ENCODE results near the gene MICU1.

MICU1 gene

DNA sequence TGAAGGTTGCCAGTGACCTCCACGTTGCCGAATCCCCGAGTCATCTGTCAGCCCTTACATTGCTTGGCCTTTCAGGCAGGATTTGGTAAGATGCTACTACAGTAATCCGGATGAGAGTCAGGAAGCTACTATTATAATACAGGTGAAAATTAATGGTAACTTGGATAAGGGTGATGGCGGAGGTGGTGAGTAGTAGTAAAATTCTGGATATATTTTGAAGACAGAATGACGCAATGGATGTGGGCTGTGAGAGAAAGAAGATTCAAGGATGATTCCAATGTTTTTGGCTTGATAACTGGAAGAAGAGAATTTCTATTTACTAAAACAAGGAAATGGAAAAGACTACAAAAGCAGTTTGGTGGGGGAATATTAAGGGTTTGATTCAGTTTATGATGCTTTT, 269.8 kb downstream of the MICU1 start:
- no peak for DNase-seq
- Mint-ChIP-seq H3K9me3 (peaks cover 6% of the 10 kb centered on the region), H3K4me1 (peaks cover 34% of the 10 kb centered on the region), H3K4me3 (no peak overlapping the region), H3K27ac (no peak overlapping the region), H3K36me3 (ENCODE audit: low read depth) (peaks cover 17% of the 10 kb centered on the region), H3K27me3 (ENCODE audit: low read depth, poor library complexity) (peaks cover 12% of the 10 kb centered on the region)
- TF ChIP-seq, protein P1, sequence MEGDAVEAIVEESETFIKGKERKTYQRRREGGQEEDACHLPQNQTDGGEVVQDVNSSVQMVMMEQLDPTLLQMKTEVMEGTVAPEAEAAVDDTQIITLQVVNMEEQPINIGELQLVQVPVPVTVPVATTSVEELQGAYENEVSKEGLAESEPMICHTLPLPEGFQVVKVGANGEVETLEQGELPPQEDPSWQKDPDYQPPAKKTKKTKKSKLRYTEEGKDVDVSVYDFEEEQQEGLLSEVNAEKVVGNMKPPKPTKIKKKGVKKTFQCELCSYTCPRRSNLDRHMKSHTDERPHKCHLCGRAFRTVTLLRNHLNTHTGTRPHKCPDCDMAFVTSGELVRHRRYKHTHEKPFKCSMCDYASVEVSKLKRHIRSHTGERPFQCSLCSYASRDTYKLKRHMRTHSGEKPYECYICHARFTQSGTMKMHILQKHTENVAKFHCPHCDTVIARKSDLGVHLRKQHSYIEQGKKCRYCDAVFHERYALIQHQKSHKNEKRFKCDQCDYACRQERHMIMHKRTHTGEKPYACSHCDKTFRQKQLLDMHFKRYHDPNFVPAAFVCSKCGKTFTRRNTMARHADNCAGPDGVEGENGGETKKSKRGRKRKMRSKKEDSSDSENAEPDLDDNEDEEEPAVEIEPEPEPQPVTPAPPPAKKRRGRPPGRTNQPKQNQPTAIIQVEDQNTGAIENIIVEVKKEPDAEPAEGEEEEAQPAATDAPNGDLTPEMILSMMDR (IDR thresholded peaks at IDR 0.05) = no peak

DNA sequence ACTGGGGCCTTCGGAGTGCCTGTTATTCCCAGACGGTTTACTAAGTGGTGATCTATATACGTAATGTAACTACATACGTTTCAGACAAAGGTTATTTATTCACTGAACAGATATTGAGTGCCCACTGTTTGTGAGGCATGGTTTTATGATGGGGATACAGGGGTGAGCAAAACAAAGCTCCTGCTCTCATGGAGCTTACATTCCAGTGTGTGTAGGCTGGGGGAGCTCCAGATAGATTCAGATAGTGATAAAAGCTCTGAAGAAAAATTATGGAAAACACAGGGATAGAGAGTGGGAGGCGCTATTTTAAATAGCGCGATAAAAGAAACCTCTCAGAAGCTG, 270.7 kb downstream of the MICU1 start:
- no peak for DNase-seq
- peaks cover 22% of the 10 kb centered on the region for H3K36me3 Mint-ChIP-seq (ENCODE audit: low read depth)
- peak overlapping the region; percentile 99 for H3K4me3 Mint-ChIP-seq
- H3K27ac Mint-ChIP-seq = peak overlapping the region; percentile 80
- peaks cover 6% of the 10 kb centered on the region for H3K9me3 Mint-ChIP-seq
- H3K27me3 Mint-ChIP-seq (ENCODE audit: low read depth, poor library complexity) = peaks cover 12% of the 10 kb centered on the region
- TF ChIP-seq, protein P1 (IDR thresholded peaks at IDR 0.05) = no peak
- peaks cover 34% of the 10 kb centered on the region for H3K4me1 Mint-ChIP-seq

DNA sequence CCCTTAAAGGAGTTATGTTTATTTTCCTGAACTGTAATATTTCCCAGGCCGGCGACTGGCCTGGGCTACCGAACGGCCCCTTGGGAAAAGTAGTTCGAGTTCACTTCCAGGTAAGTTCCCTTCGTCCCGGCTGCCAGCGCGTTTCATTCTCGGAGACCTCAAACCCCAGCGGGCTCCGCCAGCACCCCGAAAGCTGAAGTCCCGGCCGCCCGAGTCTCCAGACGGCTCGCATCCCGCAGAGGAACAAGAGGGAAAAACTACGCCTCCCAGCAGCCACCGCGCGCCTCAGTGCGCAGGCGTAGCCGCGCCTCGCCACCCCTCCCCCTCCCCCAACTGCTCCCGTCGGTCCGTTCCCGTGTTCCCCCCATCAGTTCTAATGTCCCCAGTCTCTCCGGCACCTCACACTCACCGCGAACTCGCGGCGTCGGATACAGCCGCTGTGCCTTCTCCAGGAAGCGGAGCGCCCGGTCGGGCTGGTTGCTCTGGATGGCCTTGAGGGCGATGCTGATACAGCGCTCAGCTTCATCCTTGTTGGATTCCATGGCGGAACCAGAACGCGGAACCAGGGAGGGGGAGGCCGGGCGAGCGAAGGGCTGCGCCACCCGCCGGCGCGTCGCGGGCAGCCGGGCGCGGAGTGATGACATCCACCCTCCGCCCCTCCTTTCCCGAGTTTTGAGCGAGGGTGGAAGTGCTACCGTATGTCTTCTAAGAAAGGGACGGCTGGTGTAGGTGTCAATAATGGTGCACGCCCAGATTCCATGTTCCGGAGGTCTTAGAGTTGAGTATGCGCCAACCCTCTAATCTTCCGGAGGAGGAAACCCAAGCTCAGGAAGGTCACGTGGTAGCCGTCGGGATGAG, 271.3 kb downstream of the MICU1 start, which contains the start of gene DNAJB12:
Gene DNAJB12 (minus strand): TSS at position 564 of the 858 bp plus-strand sequence. CDS start 22 bp downstream, at position 542.
- Mint-ChIP-seq H3K27ac (peak within 1 kb of the TSS; percentile 100), H3K36me3 (ENCODE audit: low read depth) (peaks cover 25% of the 10 kb centered on the region), H3K27me3 (ENCODE audit: low read depth, poor library complexity) (peaks cover 8% of the 10 kb centered on the region), H3K9me3 (peaks cover 6% of the 10 kb centered on the region), H3K4me3 (peak within 1 kb of the TSS; percentile 99), H3K4me1 (peaks cover 34% of the 10 kb centered on the region)
- TF ChIP-seq, protein P1 (IDR thresholded peaks at IDR 0.05) = no peak
- DNase-seq = peak; percentile 87

DNA sequence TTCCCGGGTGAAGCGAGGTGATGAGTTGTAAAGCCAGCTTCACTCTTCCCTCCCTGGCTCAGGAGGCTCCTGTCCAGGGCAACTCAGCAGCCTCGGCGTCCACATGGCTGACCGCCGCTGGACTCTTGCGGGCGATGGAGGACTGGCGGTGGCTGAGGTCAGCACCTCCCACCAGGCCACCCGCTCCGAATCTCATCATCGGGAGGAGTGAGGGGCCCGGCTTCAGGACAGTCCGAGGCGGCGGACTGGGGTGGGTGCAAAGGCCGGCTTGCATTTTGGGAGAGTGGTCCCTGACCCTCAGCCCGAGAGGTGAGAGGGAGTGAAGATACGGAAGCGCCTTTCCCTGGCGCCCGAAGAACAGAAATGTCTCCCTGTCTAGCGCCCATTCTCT, 271.9 kb downstream of the MICU1 start:
- peak; percentile 47 for DNase-seq
- Mint-ChIP-seq H3K4me1 (peaks cover 34% of the 10 kb centered on the region), H3K27me3 (ENCODE audit: low read depth, poor library complexity) (peaks cover 8% of the 10 kb centered on the region), H3K27ac (peak overlapping the region; percentile 100), H3K9me3 (peaks cover 6% of the 10 kb centered on the region), H3K36me3 (ENCODE audit: low read depth) (peaks cover 26% of the 10 kb centered on the region), H3K4me3 (peak overlapping the region; percentile 99)
- TF ChIP-seq, protein P1 (IDR thresholded peaks at IDR 0.05) = no peak

DNA sequence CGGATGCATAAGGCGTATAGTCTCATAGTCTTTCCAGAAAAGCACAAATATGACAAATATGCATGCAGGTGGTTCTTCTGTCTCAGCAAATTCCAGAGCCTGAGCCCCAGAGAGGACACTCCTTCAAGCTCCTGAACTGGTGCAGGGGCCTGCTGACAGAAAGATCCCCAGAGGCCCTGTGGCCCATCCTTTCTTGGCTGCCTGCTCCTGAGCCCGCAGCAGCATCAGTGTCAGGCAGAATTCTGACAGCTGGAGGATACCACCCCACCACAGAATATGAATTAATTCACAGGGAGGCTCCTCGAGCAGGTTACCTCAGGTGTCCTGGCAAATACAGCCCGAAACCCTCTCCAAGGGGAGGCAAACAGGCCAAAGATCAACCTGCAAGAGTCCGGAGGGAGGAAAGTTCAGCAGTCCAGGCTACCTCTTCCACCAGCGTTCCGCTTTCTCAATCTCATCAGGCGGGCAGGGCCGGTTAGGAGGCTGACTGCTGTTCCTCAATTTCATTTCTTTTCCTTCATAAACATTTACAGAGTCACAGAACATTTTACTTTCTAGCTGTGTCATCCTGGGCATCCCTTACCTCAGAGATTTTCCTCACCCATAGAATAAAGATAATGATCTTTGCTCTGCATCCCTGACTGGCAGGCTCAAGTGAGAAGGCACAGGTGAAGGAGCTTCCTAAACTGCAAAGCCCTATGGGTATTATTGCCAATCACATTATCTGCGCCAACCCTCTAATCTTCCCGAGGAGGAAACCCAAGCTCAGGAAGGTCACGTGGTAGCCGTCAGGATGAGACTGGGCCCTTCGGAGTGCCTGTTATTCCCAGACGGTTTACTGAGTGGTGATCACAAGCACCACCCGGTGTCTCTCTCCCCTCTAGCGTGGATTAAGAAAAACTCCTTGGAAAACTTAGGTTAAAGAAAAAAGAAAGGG, 272.6 kb downstream of the MICU1 start:
- TF ChIP-seq, protein P1 (IDR thresholded peaks at IDR 0.05) = no peak
- Mint-ChIP-seq H3K4me3 (peak overlapping the region; percentile 99), H3K36me3 (ENCODE audit: low read depth) (peaks cover 26% of the 10 kb centered on the region), H3K27me3 (ENCODE audit: low read depth, poor library complexity) (peaks cover 8% of the 10 kb centered on the region), H3K27ac (peak overlapping the region; percentile 100), H3K4me1 (peaks cover 34% of the 10 kb centered on the region), H3K9me3 (peaks cover 6% of the 10 kb centered on the region)
- DNase-seq = no peak
